Smooth muscle cell (in vitro differentiated cells): ENCODE results near the gene PKIG. TPM values are rescaled to one million over a fixed set of nuclear protein-coding genes. Genes with fewer than 3 reads are reported as not detected.
"Not testable (repeated sequence)": the region's sequence is repeated elsewhere in the genome, so short reads cannot be mapped to it uniquely, and the experiment has no call there.

Experiments
- DNase-seq: peaks from one replicate; lab custom pipeline; 2025; ENCODE audit not compliant: unreplicated experiment; lab: John Stamatoyannopoulos, UW
- H2AFZ ChIP-seq: fragments of 200-600 bp; sonication (generic); 2 replicates; pipeline ENCODE4 v1.6.0; 2016; ENCODE audit warnings: antibody characterized with exemption, low read depth, mild to moderate bottlenecking
- H3F3A ChIP-seq: fragments of 200-600 bp; sonication (generic); 2 replicates; pipeline ENCODE4 v1.6.0; 2017; ENCODE audit warnings: antibody characterized with exemption, low read depth
- H3K27ac ChIP-seq: fragments of 200-600 bp; sonication (generic); 2 replicates; pipeline ENCODE4 v1.5.1; 2016; ENCODE audit warnings: low read depth, mild to moderate bottlenecking
- H3K27me3 ChIP-seq: fragments of 200-600 bp; sonication (generic); 2 replicates; pipeline ENCODE4 v1.6.1; 2016; ENCODE audit warnings: low read depth, mild to moderate bottlenecking
- H3K36me3 ChIP-seq: fragments of 200-600 bp; sonication (generic); 2 replicates; pipeline ENCODE4 v1.5.1; 2016; ENCODE audit warnings: low read depth
- H3K4me1 ChIP-seq: fragments of 200-600 bp; sonication (generic); 2 replicates; pipeline ENCODE4 v1.5.1; 2016; ENCODE audit warnings: low read depth
- H3K4me2 ChIP-seq: fragments of 200-600 bp; sonication (generic); 2 replicates; pipeline ENCODE4 v1.6.0; 2016; ENCODE audit warnings: mild to moderate bottlenecking
- H3K4me3 ChIP-seq: fragments of 200-600 bp; sonication (generic); 2 replicates; pipeline ENCODE4 v1.5.1; 2016; ENCODE audit warnings: mild to moderate bottlenecking
- H3K79me2 ChIP-seq: fragments of 200-600 bp; sonication (generic); 2 replicates; pipeline ENCODE4 v1.6.0; 2016; ENCODE audit warnings: low read depth, mild to moderate bottlenecking
- H3K9ac ChIP-seq: fragments of 200-600 bp; sonication (generic); 2 replicates; pipeline ENCODE4 v1.6.0; 2016; ENCODE audit warnings: low read depth
- H3K9me3 ChIP-seq: fragments of 200-600 bp; sonication (generic); replicated peaks from 2 replicates; pipeline ENCODE4 v1.5.1; 2016; ENCODE audit warnings: low read depth
- H4K20me1 ChIP-seq: fragments of 200-600 bp; sonication (generic); 2 replicates; pipeline ENCODE4 v1.6.0; 2016; ENCODE audit warnings: low read depth
- CTCF ChIP-seq: fragments of 200-600 bp; sonication (generic); IDR thresholded peaks from 2 replicates; pipeline ENCODE4 v1.5.1; 2017; ENCODE audit warnings: borderline replicate concordance, mild to moderate bottlenecking, antibody characterized with exemption; ENCODE audit not compliant: insufficient read depth, poor library complexity, severe bottlenecking
- WGBS: methylation state at CpG from one replicate; pipeline ENCODE4 v1.1.7; 2016; ENCODE audit warnings: low lambda C conversion rate; 5-methylcytosine and 5-hydroxymethylcytosine counted together
- polyA plus RNA-seq: library from polyadenylated mRNA; unstranded; fragments of >200 nt; fragmentation: Nextera tagmentation; extraction: Ambion mirVana; gene quantifications from 2 replicates; pipeline ENCODE4 v1.2.1, GENCODE V29; 2016
- total RNA-seq: library from RNA; depleted of rRNA; stranded (reverse); fragments of >200 nt; gene quantifications from 2 replicates; pipeline ENCODE4 v1.2.3, GENCODE V29; 2014

PKIG gene
- total and polyA plus RNA-seq, 2 experiments from 2014 or later = 68.9 to 86.1 TPM

DNA sequence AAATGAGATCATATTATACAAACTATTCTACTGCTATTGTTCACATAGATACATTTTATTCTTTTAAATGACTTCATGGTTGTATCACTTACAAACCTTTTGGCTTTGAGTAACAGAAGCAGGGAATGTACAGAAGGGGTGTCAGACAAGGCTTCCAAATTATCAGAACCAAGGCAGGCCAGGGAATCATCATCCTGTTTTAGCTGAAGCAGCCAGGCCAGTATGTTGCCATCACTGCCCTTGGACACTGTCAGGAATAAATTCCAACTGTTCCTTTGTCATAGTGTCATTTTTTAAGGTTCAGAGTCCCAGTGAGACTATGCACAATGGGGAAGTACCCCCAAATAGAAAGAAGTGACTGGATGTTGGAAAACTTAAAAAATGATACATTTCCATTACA, 23.1 kb upstream of the PKIG start:
- Histone ChIP-seq H3F3A (peaks cover 18% of the 10 kb centered on the region), H3K27me3 (no peaks in the 10 kb centered on the region), H3K4me2 (no peak overlapping the region), H3K4me1 (peaks cover 11% of the 10 kb centered on the region), H3K27ac (no peak overlapping the region), H2AFZ (no peak overlapping the region), H3K9ac (no peak overlapping the region), H3K36me3 (no peaks in the 10 kb centered on the region), H3K9me3 (no peaks in the 10 kb centered on the region), H3K4me3 (no peak overlapping the region), H4K20me1 (no peaks in the 10 kb centered on the region), H3K79me2 (peaks cover 29% of the 10 kb centered on the region)
- TF ChIP-seq CTCF = no peak
- no peak for DNase-seq

DNA sequence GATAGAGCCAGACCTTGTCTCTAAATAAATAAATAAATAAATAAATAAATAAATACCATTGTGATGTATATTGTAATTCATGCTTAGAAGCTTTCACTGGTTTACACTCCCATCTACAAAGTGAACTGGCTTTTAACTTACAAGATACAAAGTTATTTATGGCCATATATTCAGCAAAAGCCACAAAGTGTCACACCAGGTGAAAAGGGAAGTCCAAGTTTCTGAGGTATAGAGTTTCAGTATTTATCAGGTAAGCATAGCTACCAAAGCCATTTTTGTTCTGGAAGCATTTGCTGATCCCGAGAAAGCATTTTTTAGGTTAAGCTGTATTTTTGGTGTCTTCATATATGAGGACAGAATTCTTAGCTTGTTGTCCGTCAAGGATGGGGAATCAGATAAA, 22.1 kb upstream of the PKIG start:
- DNase-seq = no peak
- Histone ChIP-seq H3K36me3 (no peaks in the 10 kb centered on the region), H3K27ac (no peak overlapping the region), H3F3A (peaks cover 9% of the 10 kb centered on the region), H2AFZ (no peak overlapping the region), H3K27me3 (no peaks in the 10 kb centered on the region), H3K79me2 (peaks cover 29% of the 10 kb centered on the region), H4K20me1 (no peaks in the 10 kb centered on the region), H3K4me3 (no peak overlapping the region), H3K4me2 (no peak overlapping the region), H3K4me1 (peaks cover 3% of the 10 kb centered on the region), H3K9me3 (no peaks in the 10 kb centered on the region), H3K9ac (no peak overlapping the region)
- no peak for TF ChIP-seq CTCF
- WGBS = 90% methylated on average over 2 of the region's 2 CpGs

DNA sequence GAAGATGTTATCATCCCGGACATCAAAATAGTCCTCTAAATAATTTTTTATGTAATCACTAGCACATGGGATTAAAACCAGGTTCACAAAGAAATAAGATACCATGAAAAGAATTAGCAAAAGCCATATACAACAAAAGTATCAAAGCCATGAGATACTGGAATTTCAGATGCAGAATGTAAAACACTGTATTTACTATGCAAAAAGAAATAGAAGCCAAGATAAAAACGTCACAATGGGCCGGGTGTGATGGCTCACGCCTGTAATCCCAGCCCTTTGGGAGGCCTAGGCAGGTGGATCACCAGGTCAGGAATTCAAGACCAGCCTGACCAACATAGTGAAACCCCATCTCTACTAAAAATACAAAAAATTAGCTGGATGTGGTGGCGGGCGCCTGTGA, 21.6 kb upstream of the PKIG start:
- not testable (repeated sequence) for H2AFZ ChIP-seq, H3K36me3 ChIP-seq, H3K4me3 ChIP-seq, DNase-seq, H4K20me1 ChIP-seq, H3K9me3 ChIP-seq, H3F3A ChIP-seq, H3K4me2 ChIP-seq, H3K4me1 ChIP-seq, H3K27ac ChIP-seq, H3K27me3 ChIP-seq, H3K9ac ChIP-seq
- WGBS = 90% methylated on average over 6 of the region's 6 CpGs
- peaks cover 28% of the 10 kb centered on the region for H3K79me2 ChIP-seq

DNA sequence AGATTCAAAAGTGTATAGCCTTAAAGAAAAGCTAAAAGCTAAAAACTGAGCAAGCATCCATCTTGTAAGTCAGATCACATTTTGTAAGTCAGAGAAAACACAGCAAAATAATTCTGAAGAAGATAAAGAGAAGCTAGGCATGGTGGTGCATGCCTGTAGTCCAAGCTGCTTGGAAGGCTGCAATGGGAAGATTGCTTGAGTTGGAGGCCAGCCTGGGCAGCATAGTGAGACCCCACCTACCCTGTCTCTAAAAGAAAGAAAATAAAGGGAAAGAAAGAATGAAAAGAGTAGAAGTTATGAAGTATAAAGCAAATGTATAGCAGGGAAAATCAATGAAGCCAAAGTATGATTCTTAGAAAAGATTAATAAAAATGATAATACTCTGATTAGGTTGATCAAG, 20.5 kb upstream of the PKIG start:
- H3K4me3 ChIP-seq = no peak overlapping the region
- no peaks in the 10 kb centered on the region for H3K4me1 ChIP-seq
- peaks cover 17% of the 10 kb centered on the region for H3K79me2 ChIP-seq
- DNase-seq = no peak
- H3K27me3 ChIP-seq = no peaks in the 10 kb centered on the region
- no peaks in the 10 kb centered on the region for H4K20me1 ChIP-seq
- H3K9ac ChIP-seq = no peak overlapping the region
- no peaks in the 10 kb centered on the region for H3K36me3 ChIP-seq
- H2AFZ ChIP-seq = no peak overlapping the region
- H3F3A ChIP-seq = no peaks in the 10 kb centered on the region
- H3K9me3 ChIP-seq = no peaks in the 10 kb centered on the region
- no peak overlapping the region for H3K4me2 ChIP-seq
- no peak overlapping the region for H3K27ac ChIP-seq
- TF ChIP-seq CTCF = no peak
